Limb (tissue), 2 donors: ENCODE results near the gene PARD6B.
"Not testable (repeated sequence)": the region's sequence is repeated elsewhere in the genome, so short reads cannot be mapped to it uniquely, and the experiment has no call there.

Experiments
- DNase-seq, 2 donors: peaks; one replicate each; pipeline ENCODE4 v3.0.0-alpha.2; 2016; ENCODE audit errors: extremely low spot score in 2 of 2

PARD6B gene

DNA sequence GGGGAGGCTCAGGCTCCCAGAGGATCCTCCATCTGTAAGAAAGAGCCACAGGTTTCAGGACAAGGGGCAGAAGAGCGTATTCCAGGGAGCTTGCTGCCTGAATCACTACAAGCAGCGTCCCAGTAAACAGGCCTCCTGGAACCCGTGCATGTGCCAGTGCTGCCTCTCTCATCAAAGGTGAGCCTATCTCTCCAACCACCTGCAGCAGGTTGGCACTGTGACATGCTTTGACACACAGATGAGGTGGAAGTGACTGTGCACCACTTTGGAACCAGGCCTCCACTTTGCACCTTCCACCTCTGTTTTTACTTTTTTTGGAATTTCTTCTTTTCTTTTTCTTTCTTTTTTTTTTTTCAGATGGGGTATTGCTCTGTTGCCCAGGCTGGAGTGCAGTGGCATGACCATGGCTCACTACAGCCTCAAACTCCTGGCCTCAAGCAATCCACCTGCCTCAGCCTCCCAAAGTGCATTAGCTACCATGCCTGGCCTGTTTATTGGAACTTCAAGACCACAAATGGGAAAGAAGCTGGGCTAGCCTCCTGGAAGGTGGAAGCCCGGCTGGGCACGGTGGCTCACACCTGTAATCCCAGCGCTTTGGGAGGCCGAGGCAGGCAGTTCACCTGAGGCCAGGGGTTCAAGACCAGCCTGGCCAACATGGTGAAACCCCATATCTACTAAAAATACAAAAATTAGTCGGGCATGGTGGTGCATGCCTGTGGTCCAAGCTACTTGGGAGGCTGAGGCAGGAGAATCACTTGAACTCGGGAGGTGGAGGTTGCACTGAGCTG lies 27.5 kb upstream of the PARD6B start:
- not testable (repeated sequence) for DNase-seq

DNA sequence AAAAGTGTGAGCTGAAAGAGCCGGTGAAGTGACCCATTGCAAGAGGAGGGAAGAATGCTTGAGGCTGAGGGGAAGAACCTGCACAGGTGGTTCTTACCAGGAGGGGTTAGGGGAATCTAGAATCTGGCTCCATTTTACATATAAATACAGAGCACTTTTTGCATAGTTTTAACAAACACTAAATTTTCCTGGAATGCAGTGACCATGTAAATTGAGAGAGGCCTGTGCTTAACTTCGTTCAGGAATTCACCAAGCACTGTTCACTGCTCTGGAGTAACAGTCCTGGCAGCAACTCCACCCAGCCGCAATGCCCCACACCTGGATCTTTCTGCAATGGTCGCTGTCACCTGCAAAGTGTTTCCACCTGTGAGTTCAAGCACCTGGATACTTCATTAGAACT lies 26.9 kb upstream of the PARD6B start:
- no peak for DNase-seq

DNA sequence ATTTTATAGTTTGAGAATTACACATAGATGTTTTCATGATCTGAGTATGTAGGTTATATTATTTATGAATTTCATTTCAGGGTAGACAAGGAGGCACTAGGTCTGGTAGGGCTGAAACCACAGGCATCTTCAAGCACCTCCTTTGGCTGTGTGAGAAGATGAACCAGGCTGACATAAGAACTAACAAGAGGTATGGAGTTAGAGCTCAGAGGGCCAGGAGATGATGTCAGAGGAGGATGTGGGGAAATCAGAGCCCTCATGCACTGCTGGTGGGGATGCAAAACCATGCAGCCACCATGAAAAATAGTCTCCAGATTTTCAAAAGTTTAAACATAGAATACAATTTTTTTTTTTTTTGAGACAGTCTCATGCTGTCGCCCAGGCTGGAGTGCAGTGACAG lies 26.4 kb upstream of the PARD6B start:
- no peak for DNase-seq

DNA sequence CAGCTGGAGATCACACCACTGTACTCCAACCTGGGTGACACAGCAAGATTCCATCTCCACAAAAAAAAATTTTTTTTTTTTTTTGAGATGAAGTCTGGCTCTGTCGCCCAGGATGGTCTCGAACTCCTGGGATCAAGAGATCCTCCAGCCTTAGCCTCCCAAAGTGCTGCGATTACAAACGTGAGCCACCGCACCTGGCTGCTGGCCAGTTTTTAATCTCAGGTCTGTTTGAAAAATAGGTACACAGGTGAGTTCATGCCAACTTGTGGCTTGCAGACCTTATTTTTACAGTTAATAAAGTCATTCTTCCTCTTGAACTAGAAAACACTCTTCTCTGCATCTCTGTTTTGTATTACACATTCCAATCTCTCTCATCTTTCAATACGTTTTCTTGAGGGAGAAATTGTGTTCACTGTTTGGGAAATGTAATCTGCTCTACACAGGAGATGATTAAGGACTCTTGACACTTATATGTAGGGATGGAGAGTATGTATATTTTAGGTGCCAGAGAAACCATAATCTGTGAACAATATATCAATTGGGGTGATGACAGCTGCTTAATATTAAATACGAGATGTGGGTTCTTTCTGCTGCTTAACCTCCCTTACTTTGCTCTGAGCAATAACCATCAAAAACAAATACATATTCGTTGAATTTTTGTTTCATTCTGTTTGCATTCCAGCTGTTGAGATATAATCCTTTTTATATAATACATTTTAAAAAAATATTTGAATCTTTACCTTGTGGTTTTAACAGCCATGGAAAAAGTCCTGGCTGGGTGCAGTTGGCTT lies 22.3 kb upstream of the PARD6B start:
- DNase-seq: peak in 1 of 2 donors; percentile 50

DNA sequence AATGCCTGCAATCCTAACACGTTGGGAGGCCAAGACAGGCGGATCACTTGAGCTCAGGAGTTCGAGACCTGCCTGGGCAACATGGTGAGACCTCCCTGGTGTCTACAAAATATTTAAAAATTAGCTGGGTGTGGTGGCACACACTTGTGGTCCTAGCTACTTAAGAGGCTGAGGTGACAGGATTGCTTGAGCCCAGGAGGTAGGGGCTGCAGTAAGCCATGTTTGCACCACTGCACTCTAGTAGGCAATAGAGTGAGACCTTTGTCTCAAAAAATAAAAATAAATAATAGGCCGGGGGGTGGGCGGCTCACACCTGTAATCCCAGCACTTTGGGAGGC lies 21.8 kb upstream of the PARD6B start:
- no peak for DNase-seq

DNA sequence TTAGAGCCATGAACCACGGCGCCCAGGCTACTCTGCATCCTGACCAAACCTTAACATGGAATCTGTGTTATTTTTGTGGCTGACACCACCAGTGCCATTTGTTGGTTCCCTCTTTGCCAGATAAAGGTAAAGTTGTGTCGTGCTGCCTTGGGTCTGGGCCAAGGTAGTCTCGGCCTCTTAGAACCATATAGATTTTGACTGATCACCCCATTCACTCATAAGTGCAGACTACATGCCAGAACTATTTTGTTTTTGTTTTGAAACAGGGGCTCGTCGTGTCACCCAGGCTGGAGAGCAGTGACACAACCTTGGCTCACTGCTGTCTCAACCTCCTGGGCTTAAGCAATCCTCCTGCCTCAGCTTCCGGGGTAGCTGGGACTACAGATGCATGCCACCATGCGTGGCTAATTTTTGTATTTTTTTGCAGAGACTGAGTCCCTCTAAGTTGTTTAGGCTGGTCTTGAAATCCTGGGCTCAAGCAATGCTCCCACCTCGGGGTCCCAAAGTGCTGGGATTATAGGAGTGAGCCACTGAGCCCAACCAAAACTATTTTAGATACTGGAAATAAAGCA lies 20.8 kb upstream of the PARD6B start:
- DNase-seq: no peak

DNA sequence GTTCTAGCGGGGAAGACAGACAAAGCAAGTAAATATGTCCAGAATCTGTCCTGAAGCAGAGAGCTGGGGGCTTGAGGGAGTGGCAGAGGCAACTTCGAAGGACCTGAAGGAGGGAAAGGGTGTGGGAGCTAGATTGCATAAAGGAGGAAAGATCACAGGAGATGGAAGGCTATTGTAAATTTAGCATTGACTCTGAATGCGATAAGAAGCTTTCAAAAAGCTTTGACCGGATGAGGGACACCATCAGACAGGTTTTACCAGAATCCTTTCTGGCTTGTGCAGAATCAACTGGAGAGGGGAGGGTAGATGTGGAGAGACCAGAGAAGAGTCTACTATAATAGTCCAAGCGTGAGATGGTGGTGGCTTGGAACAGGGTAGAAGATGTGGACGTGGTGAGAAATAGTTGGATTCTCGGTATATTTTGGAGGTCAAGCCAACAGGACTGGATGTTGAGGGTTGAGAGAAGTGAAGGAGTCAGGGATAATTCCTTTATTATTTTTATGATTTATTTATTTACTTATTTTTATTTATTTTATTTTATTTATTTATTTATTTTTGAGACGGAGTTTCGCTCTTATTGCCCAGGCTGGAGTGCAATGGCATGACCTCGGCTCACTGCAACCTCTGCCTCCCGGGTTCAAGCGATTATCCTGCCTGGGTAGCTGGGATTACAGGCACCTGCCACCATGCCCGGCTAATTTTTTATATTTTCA lies 20.1 kb upstream of the PARD6B start:
- no peak for DNase-seq

DNA sequence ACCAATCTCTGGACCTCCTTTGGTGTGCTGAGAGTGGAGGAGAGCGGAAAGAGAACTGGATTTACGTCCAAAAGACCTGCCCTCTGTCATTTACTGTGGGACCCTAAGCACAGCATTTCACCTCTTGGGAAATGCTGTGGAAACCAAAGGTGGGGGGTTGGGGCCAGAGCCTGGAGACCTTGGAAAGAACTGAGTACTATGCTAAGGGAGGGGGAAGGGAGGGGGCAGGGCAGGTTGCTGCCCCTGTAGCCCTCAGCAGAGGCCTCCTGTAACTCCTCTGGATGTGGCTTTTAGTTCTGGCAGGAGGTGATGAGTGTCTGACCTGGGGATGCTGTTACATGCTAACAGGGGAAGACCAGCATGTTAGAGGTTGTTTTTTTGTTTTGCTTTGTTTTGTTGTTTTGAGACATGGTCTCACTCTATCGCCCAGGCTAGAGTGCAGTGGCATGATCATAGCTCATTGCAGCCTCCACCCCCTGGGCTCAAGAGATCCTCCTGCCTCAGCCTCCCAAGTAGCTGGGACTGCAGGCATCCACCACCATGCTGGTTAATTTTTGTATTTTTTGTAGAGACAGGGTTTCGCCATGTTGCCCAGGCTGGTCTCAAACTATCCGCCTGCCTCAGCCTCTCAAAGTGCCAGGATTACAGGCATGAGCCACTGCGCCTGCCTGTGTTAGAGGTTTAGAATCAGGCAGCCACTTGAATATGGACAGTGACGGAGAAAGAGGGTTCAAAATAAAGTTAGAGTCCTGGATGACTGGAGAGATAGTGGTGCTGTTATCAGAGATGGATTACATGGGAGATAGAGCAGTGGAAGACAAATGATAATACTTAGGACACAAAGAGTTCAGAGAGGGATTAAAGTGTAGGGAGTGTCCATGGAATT lies 18.4 kb upstream of the PARD6B start:
- DNase-seq: no peak

DNA sequence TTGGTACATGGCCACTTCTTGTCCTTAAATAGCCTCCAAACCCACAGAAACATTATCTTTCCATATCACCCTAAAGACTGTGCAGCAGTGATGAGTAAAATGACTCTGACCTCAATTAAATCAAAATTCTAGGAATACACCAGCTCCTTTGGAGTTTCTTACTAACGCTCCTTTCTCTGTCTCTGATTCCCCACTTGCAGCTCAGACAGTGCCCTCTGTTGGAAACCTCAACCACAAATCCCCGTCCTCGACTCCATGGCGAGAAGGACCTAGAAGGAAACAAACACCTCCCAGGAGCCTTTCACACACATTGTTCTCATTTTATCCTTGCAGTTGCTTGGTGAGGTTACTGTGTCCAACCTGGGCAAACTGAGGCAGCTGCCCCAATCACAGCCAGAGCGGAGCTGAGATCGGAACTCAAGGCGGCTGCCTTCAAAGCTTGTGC lies 17.7 kb upstream of the PARD6B start:
- DNase-seq: no peak

DNA sequence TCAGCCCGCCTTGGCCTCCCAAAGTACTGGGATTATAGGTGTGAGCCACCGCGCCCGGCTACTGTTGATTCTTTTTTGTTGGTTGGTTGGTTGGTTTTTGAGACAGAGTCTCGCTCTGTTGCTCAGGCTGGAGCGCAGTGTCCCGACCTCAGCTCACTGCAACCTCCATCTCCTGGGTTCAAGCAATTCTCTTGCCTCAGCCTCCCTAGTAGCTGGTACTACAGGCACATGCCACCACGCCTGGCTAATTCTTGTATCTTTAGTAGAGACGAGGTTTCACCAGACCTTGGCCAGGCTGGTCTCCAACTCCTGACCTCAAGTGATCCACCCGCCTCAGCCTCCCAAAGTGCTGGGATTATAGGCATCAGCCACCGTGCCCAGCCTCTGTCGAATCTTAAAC lies 17.0 kb upstream of the PARD6B start:
- DNase-seq: not testable (repeated sequence)

DNA sequence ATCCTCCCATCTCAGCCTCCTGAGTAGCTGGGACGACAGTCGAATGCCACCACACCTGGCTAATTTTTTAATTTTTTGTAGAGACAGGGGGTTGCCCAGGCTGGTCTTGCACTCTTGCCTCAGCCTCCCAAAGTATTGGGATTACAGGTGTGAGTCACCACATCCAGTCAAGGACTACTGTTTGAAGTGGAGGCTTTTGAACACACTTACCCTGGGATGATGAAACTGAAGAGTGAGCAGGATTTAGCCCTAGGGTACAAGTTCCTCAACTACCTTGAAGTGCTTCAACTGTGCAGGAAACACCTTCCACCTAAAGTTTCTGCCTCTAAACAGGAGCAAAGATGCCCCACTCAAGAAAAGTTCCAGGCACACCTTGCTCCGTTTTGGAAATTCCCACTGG lies 15.7 kb upstream of the PARD6B start:
- no peak for DNase-seq

DNA sequence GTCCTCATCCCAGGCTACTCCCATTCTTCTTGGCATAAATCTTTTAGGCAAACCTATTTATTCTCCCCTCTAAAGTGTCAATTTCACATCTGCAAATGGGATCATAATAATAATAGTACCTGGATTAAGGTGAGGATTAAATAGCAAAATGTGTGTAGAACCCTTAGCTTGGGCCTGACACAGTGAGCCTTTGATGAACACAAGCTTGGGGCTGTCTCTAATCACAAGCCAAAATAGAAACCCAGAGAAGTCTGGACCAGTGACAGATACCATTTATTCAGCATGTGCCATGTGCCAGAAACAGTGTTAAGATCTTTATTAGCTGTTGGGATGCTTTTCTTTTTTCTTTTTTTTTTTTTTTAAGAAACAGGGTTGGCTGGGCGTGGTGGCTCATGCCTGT lies 14.9 kb upstream of the PARD6B start:
- no peak for DNase-seq

DNA sequence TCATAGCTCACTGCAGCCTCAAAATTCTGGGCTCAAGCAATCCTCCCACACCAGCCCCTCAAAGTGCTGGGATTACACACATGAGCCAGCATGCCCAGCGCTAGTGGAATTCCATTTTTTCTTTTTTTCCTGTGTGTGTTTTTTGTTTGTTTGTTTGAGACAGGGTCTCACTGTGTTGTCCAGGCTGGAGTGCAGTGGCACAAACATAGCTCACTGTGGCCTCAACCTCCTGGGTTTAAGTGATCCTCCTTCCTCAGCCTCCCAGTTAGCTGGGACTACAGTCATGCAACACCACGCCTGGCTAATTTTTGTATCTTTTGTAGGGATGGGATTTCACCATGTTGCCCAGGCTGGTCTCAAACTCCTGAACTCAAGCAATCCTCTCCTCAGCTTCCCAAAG lies 14.1 kb upstream of the PARD6B start:
- no peak for DNase-seq

DNA sequence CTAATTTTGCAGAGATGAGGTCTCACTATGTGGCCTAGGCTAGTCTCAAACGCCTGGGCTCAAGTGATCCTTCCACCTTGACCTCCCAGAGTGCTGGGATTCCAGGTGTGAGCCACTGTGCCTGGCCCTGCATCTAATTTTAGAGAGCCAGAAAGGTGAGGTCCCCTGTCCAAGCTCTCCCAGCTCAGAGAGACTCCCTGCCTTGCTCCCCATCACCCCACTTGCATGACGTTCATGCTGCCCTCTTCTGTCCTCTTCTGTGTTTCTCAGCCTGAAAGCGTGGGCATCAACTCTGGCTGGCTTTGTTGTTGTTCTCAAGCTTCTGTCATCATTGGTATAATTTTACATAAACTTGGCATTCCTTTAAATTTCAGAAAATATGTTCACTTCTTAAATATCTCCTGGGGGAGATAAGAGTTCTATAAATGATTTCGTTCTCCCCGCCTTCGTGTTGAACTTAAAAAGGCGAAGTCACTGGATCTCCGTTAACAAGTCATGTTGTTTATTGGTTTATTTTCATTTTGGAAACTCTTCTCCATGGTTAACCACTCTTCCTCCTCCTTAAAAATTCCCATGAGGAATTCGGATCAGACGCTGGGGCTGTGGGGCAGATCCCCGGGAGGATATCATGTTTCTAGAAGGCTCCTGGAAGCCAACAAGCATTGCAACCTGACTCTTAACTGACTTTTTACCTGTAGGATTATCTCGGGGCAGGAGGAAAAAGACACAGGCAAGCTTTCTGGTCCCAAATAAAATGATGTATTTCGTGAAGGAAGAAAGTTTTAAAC lies 13.2 kb upstream of the PARD6B start:
- no peak for DNase-seq

DNA sequence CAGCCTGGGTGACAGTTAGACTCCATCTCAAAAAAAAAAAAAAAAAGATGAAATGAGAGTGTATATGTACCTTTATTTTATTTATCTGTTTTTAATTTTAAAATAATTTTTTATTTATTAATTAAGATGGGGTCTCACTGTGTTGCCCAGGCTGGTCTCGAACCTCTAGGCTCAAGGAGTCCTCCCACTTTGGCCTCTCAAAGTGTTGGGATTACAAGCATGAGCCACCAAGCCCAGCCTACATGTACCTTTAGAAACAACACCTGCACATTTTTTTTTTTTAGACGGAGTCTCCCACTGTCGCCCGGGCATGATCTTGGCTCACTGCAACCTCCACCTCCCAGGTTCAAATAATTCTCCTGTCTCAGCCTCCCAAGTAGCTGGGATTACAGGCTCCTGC lies 12.1 kb upstream of the PARD6B start:
- DNase-seq: no peak

DNA sequence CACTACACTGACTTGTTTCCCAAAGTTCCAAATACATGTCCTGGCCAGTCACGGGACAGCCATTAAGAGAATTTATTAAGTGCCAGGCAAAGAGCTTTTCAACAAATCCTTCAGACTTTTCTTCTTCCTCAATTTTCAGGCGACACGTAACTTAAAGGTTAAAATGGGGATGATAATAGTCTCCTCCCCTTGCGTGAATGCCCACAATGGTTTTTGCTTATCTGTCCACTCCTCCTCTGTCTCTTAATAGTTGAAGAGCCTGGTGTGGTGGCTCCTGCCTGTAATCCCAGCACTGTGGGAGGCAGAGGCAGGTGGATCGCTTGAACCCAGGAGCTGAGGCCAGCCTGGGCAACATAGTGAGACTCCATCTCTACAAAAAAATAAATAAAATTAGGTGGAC lies 11.4 kb upstream of the PARD6B start:
- DNase-seq: no peak

DNA sequence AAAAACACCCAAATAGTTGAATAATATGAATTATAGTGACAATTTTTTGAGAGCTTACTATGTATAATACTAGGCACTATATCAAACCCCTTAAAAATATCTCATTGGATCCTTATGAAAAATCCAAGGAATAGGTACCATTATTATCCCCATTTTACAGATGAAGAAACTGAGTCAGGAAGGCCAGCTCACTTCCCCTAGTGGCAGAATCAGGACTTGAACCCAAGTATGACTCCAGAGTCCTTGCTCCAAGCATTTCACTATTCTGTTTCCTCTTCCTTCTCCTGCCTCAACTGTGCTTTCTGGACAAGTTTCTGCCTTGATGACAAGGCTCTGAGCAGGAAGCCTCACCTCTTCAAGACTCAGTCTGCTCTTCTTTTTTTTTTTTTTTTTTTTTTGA lies 10.8 kb upstream of the PARD6B start:
- no peak for DNase-seq

DNA sequence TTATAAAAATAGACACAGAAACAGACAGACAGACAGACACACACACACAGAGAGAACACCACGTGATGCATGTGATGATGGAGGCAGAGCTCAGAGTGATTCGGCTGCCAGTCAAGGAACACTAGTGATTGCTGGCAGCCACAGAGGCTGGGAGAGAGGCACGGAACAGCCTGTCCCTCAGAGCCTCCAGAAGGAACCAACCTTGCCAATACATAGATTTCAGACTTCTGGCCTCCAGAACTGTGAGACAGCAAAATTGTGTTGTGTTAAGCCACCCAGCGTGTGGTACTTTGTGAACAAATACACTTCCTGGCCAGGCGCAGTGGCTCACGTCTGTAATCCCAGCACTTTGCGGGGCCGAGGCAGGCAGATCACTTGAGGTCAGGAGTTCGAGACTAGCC lies 9.5 kb upstream of the PARD6B start:
- no peak for DNase-seq

DNA sequence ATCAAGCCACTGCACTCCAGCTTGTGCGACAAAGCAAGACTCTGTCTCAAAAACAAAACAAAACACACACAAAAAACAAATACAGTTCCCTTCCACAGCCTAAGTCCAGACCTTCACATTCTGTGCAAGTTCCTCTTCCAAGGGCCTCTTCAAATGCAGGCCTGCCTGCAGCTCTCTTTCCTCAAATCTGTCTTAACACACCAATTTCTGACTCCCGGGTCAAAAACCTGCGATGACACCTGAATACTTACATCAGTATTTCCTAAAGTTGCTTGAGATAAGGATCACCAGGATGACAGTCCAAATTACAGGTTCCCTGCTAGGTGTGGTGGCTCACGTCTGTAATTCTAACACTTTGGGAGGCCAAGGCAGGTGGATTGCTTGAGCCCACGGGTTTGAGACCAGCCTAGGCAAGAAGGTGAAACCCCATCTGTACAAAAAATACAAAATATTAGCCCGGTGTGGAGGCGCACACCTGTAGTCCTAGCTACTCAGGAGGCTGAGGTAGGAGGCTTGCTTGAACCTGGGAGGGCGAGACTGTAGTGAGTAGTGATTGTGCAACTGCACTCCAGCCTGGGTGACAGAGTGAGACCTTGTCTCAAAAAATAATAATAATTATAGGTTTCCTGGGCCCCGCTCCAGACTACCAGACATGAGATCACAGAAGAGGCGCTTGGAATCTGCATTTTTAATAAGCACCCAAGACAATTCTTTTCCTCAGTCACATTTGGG lies 8.8 kb upstream of the PARD6B start:
- DNase-seq: no peak

DNA sequence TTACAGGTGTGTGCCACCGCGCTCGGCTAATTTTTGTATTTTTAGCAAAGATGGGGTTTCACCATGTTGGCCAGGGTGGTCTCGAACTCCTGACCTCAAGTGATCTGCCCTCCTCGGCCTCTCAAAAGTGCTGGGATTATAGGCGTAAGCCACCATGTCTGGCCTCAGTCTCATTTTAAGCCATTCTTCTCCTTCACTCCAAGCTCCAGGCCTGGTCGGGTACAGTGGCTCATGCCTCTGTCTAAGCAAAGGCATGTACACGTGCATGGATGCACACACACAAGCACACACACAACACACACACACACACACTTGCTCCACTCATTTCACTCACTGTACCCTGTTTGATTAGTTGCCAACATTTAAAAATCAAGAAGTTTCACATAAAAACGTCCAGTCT lies 7.7 kb upstream of the PARD6B start:
- DNase-seq: no peak
